IMR-90 (cell line): Measurements from ENCODE around the gene AGBL2. TPM values are rescaled to one million over a fixed set of nuclear protein-coding genes. Genes with fewer than 3 reads are reported as not detected.

Experiments
- ATAC-seq: fragments of 200-7000 bp; cut with Tn5 transposase; 2 replicates; pipeline ENCODE4 v1.9.1; 2020; ENCODE audit warnings: low read depth, mild to moderate bottlenecking, moderate library complexity
- BruUV-seq: library from RNA; stranded (reverse); fragments of 400-500 nt; replicated peaks from 2 replicates; lab custom pipeline; 2021; lab: Mats Ljungman, UMichigan
- CTCF ChIA-PET: fragments of 300-600 bp; formaldehyde crosslinking; extraction: SDS; loops from one replicate; lab custom pipeline; 2021; ENCODE audit warnings: antibody characterized with exemption; lab: Yijun Ruan, JAX
- POLR2A ChIA-PET: fragments of 300-600 bp; sonication (Branson Sonifier 250); formaldehyde crosslinking; loops from one replicate; lab custom pipeline; 2022; ENCODE audit warnings: antibody characterized with exemption; ENCODE audit not compliant: unreplicated experiment; lab: Charles Lee
- DNase-seq: peaks from one replicate; pipeline ENCODE4 v3.0.0; 2013
- H2AFZ ChIP-seq: replicated peaks from 2 replicates; pipeline ENCODE3; 2013; ENCODE audit warnings: low read length, mild to moderate bottlenecking; ENCODE audit not compliant: poor library complexity
- H2AK5ac ChIP-seq: 2 replicates; pipeline ENCODE4 v1.6.1; 2013; ENCODE audit warnings: low read depth, low read length, inconsistent platforms
- H2AK9ac ChIP-seq: replicated peaks from 2 replicates; pipeline ENCODE3; 2013; ENCODE audit warnings: mild to moderate bottlenecking, low read depth, low read length, moderate library complexity; ENCODE audit not compliant: poor library complexity
- H2BK120ac ChIP-seq: 2 replicates; pipeline ENCODE4 v1.6.1; 2013; ENCODE audit warnings: low read depth, low read length, inconsistent platforms
- H2BK15ac ChIP-seq: 3 replicates; pipeline ENCODE4 v1.6.1; 2013; ENCODE audit warnings: low read depth, low read length, inconsistent platforms
- H2BK20ac ChIP-seq: 2 replicates; pipeline ENCODE4 v1.6.1; 2013; ENCODE audit warnings: low read depth, mild to moderate bottlenecking, inconsistent platforms, low read length, moderate library complexity
- H2BK5ac ChIP-seq: 2 replicates; pipeline ENCODE4 v1.6.1; 2013; ENCODE audit warnings: mild to moderate bottlenecking, low read depth, low read length, inconsistent platforms; ENCODE audit not compliant: poor library complexity, severe bottlenecking
- H3K14ac ChIP-seq: replicated peaks from 2 replicates; pipeline ENCODE4 v1.6.1; 2013; ENCODE audit warnings: low read depth, low read length, inconsistent platforms
- H3K18ac ChIP-seq: 2 replicates; pipeline ENCODE4 v1.6.1; 2013; ENCODE audit warnings: low read depth, low read length, control low read depth
- H3K23ac ChIP-seq: 2 replicates; pipeline ENCODE4 v1.6.1; 2013; ENCODE audit warnings: low read depth, low read length, inconsistent platforms
- H3K27ac ChIP-seq: 2 replicates; pipeline ENCODE4 v1.5.1; 2013; ENCODE audit warnings: mild to moderate bottlenecking, control low read depth, low read length; ENCODE audit not compliant: insufficient read depth
- H3K27me3 ChIP-seq: 2 replicates; pipeline ENCODE4 v1.6.1; 2013; ENCODE audit warnings: low read length; ENCODE audit not compliant: control insufficient read depth, insufficient read depth
- H3K36me3 ChIP-seq: 2 replicates; pipeline ENCODE4 v1.6.1; 2013; ENCODE audit warnings: low read length, mixed read lengths; ENCODE audit not compliant: control insufficient read depth, insufficient read depth
- H3K4ac ChIP-seq: 2 replicates; pipeline ENCODE4 v1.6.1; 2013; ENCODE audit warnings: low read depth, low read length, inconsistent platforms
- H3K4me1 ChIP-seq: 2 replicates; pipeline ENCODE4 v1.6.1; 2013; ENCODE audit warnings: low read length, mixed read lengths; ENCODE audit not compliant: control insufficient read depth, insufficient read depth
- H3K4me2 ChIP-seq: 2 replicates; pipeline ENCODE4 v1.6.1; 2013; ENCODE audit warnings: low read depth, mild to moderate bottlenecking, control low read depth, low read length, moderate library complexity
- H3K4me3 ChIP-seq: 2 replicates; pipeline ENCODE4 v1.5.1; 2013; ENCODE audit warnings: low read depth, mild to moderate bottlenecking, control low read depth, low read length, moderate library complexity; ENCODE audit not compliant: insufficient read depth
- H3K56ac ChIP-seq: 2 replicates; pipeline ENCODE4 v1.6.1; 2013; ENCODE audit warnings: low read length, inconsistent platforms; ENCODE audit not compliant: insufficient read depth; ENCODE audit errors: extremely low read depth
- H3K79me1 ChIP-seq, 2 experiments: 2 replicates each; pipeline ENCODE4 v1.6.1; 2013; ENCODE audit warnings: low read length in 2 of 2, inconsistent platforms in 1 of 2, low read depth in 1 of 2
- H3K9ac ChIP-seq: 2 replicates; pipeline ENCODE4 v1.6.1; 2013; ENCODE audit warnings: low read depth, low read length, control low read depth
- H3K9me1 ChIP-seq: 2 replicates; pipeline ENCODE4 v1.6.1; 2013; ENCODE audit warnings: low read length, inconsistent platforms; ENCODE audit not compliant: insufficient read depth
- H3K9me3 ChIP-seq: 2 replicates; pipeline ENCODE4 v1.6.1; 2013; ENCODE audit warnings: low read length; ENCODE audit not compliant: control insufficient read depth, insufficient read depth
- H4K20me1 ChIP-seq: 2 replicates; pipeline ENCODE4 v1.6.1; 2013; ENCODE audit warnings: low read length, inconsistent platforms; ENCODE audit not compliant: insufficient read depth
- H4K5ac ChIP-seq: 2 replicates; pipeline ENCODE4 v1.6.1; 2013; ENCODE audit warnings: mild to moderate bottlenecking, low read depth, low read length, control low read depth
- H4K8ac ChIP-seq, 2 experiments: 2 replicates each; pipeline ENCODE4 v1.6.1; 2013; ENCODE audit warnings: low read depth in 2 of 2, low read length in 2 of 2, control low read depth in 1 of 2, inconsistent platforms in 1 of 2
- H4K91ac ChIP-seq: 2 replicates; pipeline ENCODE4 v1.6.1; 2013; ENCODE audit warnings: low read depth, low read length, inconsistent platforms; ENCODE audit not compliant: insufficient read depth
- BHLHE40 ChIP-seq: fragments of 150-350 bp; IDR thresholded peaks from 2 replicates; pipeline ENCODE4 v1.6.1; 2016; ENCODE audit warnings: mild to moderate bottlenecking, low read depth, low read length
- CEBPB ChIP-seq: IDR thresholded peaks from 2 replicates; pipeline ENCODE4 v1.6.1; 2012; ENCODE audit warnings: low read depth, low read length, improper control_type of control experiment
- CHD1 ChIP-seq: IDR thresholded peaks from 2 replicates; pipeline ENCODE4 v1.6.1; 2012; ENCODE audit warnings: low read depth, low read length, improper control_type of control experiment
- RAD21 ChIP-seq: IDR thresholded peaks from 2 replicates; pipeline ENCODE4 v1.6.1; 2012; ENCODE audit warnings: low read length, improper control_type of control experiment
- RFX5 ChIP-seq: IDR thresholded peaks from 2 replicates; pipeline ENCODE4 v1.8.0; 2012; ENCODE audit warnings: low read depth, mild to moderate bottlenecking, low read length, moderate library complexity
- SMC3 ChIP-seq: fragments of 150-350 bp; IDR thresholded peaks from 2 replicates; pipeline ENCODE4 v1.6.1; 2016; ENCODE audit warnings: low read depth, mild to moderate bottlenecking, antibody characterized with exemption, low read length, moderate library complexity
- whole genome bisulfite sequencing, 2 experiments: methylation state at CpG; one replicate each; pipeline versions ENCODE4 v1.1.5 to v1.1.7; 2013; ENCODE audit warnings: missing lambda C conversion rate in 2 of 2; ENCODE audit not compliant: insufficient read length in 1 of 2; ENCODE audit errors: extremely low coverage in 2 of 2; 5-methylcytosine and 5-hydroxymethylcytosine counted together
- dilution Hi-C: fragments of 300-500 bp; cut with HindIII; formaldehyde crosslinking; loops from one replicate; pipeline ENCODE4 v1.14.3; 2018; ENCODE audit warnings: low sequenced_read_pairs; ENCODE audit not compliant: unreplicated experiment
- in situ Hi-C: fragments of 300-500 bp; cut with MboI; formaldehyde crosslinking; loops from 3 replicates; pipeline ENCODE4 v1.14.3; 2019; ENCODE audit warnings: low sequenced_read_pairs, inconsistent platforms, mixed read lengths
- intact Hi-C: fragments of 100-400 bp; cut with micrococcal nuclease; formaldehyde crosslinking; loops from 2 replicates; pipeline ENCODE4 v1.10.0; 2022
- polyA plus RNA-seq, 3 experiments: library from polyadenylated mRNA; depleted of rRNA; stranded (reverse); fragments of >200 nt; gene quantifications; 2 replicates each; pipeline ENCODE4 v1.2.3, GENCODE V29; 2012; ENCODE audit warnings: low replicate concordance in 1 of 3
- total RNA-seq: library from RNA; depleted of rRNA; stranded (reverse); fragments of >200 nt; gene quantifications from 2 replicates; pipeline ENCODE4 v1.2.3, GENCODE V29; 2012
- TF ChIP-seq, protein P1 (sequence below): fragments of 150-350 bp; IDR thresholded peaks from 2 replicates; pipeline ENCODE4 v1.6.1; 2016; ENCODE audit warnings: low read depth, mild to moderate bottlenecking, low read length, moderate library complexity, borderline replicate concordance

AGBL2 gene
- total and polyA plus RNA-seq, 2 of the 4 experiments (the other 2 are of a cell fraction): 0.36 to 1.2 TPM

DNA sequence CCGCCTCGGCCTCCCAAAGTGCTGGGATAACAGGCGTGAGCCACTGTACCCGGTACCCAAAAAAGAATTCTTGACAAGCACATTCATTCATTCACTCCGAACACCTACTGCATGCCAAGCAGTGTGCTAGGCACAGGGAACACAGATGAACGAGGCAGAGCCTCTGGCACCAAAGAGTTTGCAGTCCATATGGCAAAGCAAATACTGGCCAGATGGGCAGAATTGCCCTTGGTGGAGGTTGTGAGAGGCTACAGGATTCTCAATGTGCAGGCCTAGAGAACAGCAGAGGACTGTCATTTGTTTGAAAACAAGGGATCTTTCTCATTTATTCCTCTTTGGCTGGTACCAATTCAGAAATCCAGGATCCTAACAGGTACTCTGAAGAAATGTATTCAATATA lies 45.3 kb downstream of the AGBL2 start:
- DNase-seq (no peak), ATAC-seq (no peak)
- Histone ChIP-seq H3K4me2 (no peak overlapping the region), H3K9me1 (no peaks in the 10 kb centered on the region), H2AK9ac (peak overlapping the region; percentile 78), H2BK5ac (no peak overlapping the region), H2BK20ac (no peak overlapping the region), H3K4me1 (peaks cover 3% of the 10 kb centered on the region; the same call in 1 of the 2 replicates), H3K18ac (no peak overlapping the region), H3K9me3 (no peaks in the 10 kb centered on the region), H4K8ac (no peak overlapping the region), H3K14ac (no peak overlapping the region), H2BK120ac (no peak overlapping the region), H4K5ac (no peak overlapping the region), H3K4me3 (no peak overlapping the region), H3K27me3 (no peaks in the 10 kb centered on the region), H3K36me3 (no peaks in the 10 kb centered on the region), H2AK5ac (no peak overlapping the region), H2BK15ac (no peak overlapping the region), H3K9ac (no peak overlapping the region), H2AFZ (no peak overlapping the region), H3K4ac (no peak overlapping the region), H3K23ac (no peak overlapping the region), H3K79me1 (no peaks in the 10 kb centered on the region), H3K56ac (no peak overlapping the region), H4K20me1 (no peaks in the 10 kb centered on the region), H3K27ac (no peak overlapping the region), H4K91ac (no peak overlapping the region)
- ChIA-PET POLR2A (no interaction called here), CTCF (interaction anchor here (1.1 kb wide), 1 partner anchor 11 kb away, joined by 7 read pairs; no protein-coding TSS in a partner anchor)
- in situ Hi-C loops (no loop called here), dilution Hi-C loops (no loop called here), intact Hi-C loops (no loop called here)
- no TSS peak for BruUV-seq
- TF ChIP-seq CHD1 (no peak), CEBPB (no peak), SMC3 (no peak), RAD21 (no peak), RFX5 (no peak), BHLHE40 (no peak)
- TF ChIP-seq, protein P1, sequence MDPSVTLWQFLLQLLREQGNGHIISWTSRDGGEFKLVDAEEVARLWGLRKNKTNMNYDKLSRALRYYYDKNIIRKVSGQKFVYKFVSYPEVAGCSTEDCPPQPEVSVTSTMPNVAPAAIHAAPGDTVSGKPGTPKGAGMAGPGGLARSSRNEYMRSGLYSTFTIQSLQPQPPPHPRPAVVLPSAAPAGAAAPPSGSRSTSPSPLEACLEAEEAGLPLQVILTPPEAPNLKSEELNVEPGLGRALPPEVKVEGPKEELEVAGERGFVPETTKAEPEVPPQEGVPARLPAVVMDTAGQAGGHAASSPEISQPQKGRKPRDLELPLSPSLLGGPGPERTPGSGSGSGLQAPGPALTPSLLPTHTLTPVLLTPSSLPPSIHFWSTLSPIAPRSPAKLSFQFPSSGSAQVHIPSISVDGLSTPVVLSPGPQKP: no peak
- WGBS, 2 experiments: no CpG with 5 or more reads among the region's 6 CpGs
